Measurements from ENCODE around the gene FBXL19. TPM values are rescaled to one million over a fixed set of nuclear protein-coding genes. Genes with fewer than 3 reads are reported as not detected.

Gene FBXL19
- total and polyA plus RNA-seq, 2 of the 8 experiments (the other 6 are each of a cell fraction or from before 2014, with no cell fraction given), result 47.2 to 72.2 TPM

DNA sequence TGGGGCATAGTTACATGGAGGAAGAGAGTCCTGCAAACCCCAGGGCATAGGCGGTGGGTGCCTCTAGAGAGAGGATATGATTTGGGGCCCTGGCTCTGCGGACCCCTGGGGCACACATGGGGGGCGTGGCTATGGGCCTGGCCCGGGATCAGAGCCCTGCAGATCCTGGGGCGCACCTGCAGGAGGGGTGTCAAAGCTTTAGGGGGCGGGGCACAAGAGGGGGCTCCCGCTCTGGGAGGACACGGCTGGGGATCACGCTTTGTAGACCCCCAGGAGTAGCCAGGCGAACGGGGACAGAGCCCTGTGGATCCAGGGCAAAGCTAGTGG is 30.0 kb upstream of the FBXL19 start:
- CTCF ChIA-PET (ENCODE audit: partially characterized antibody), result interaction anchor here (0.8 to 3.2 kb wide), 7 partner anchors 8 to 115 kb away, joined by 3 to 16 read pairs (median 3); no protein-coding TSS in a partner anchor
- POLR2A ChIA-PET (ENCODE audit: partially characterized antibody), result interaction anchor here (0.8 to 3.9 kb wide), 12 partner anchors 9 to 117 kb away, joined by 3 to 25 read pairs (median 3); no protein-coding TSS in a partner anchor

More for the DNA sequence above, 30.0 kb upstream of the FBXL19 start:
- Histone ChIP-seq H3K23ac (ENCODE audit: insufficient read length) (no peak overlapping the region), H3K4ac (replicated peaks; ENCODE audit: insufficient read length, low read depth, low read length) (no peak overlapping the region), H3K9ac (replicated peaks in 1 of 4; ENCODE audit: extremely low read depth in 1 of 4, low read depth in 3 of 4, low read length in 3 of 4) (peak overlapping the region in 3 of 4 experiments; percentile 36 to 67 (median 46); a peak in 5 of 7 replicates), H4K5ac (ENCODE audit: insufficient read length, low read depth, low read length) (no peak overlapping the region), H4K91ac (replicated peaks; ENCODE audit: insufficient read length, low read length) (no peak overlapping the region), H2BK12ac (ENCODE audit: low read depth, low read length) (no peak overlapping the region), H3K23me2 (ENCODE audit: low read depth, low read length) (peaks cover 15% of the 10 kb centered on the region), H3K36me3 (ENCODE audit: control insufficient read depth in 2 of 4, insufficient read depth in 4 of 4, low read length in 3 of 4) (peaks cover 0 to 5% (median 0%) of the 10 kb centered on the region in 4 experiments; a peak in 2 of 8 replicates), H2AK5ac (ENCODE audit: low read depth, low read length) (no peak overlapping the region), H2BK120ac (replicated peaks; ENCODE audit: low read depth, low read length) (no peak overlapping the region), H3K79me1 (ENCODE audit: low read depth, low read length) (peaks cover 4% of the 10 kb centered on the region; the same call in 1 of the 2 replicates), H3K9me3 (ENCODE audit: insufficient read depth in 2 of 2, low read depth in 1 of 2, low read length in 1 of 2) (no peaks in the 10 kb centered on the region), H3K79me2 (ENCODE audit: control insufficient read depth in 1 of 2, insufficient read depth in 2 of 2, low read length in 2 of 2) (no peaks in the 10 kb centered on the region), H3K4me2 (ENCODE audit: insufficient read depth in 1 of 2, low read depth in 2 of 2, low read length in 2 of 2) (peak overlapping the region; percentile 49 to 100), H3K14ac (ENCODE audit: insufficient read length) (no peak overlapping the region), H2AFZ (ENCODE audit: low read length) (peak overlapping the region; percentile 55; the same call in 1 of the 2 replicates), H2BK15ac (ENCODE audit: low read length) (no peak overlapping the region), H3K27me3 (replicated peaks in 1 of 4; ENCODE audit: control insufficient read depth in 3 of 4, extremely low read depth in 1 of 4, insufficient read depth in 3 of 4, low read length in 3 of 4) (peaks cover 0 to 13% (median 7%) of the 10 kb centered on the region in 4 experiments; a peak in 5 of 7 replicates), H4K8ac (ENCODE audit: extremely low read depth, insufficient read depth, low read length) (peak overlapping the region; percentile 85; the same call in 1 of the 2 replicates), H2BK5ac (ENCODE audit: low read depth, low read length) (0 out of 2 replicates have a peak overlapping the region, but pooled peaks have one; percentile 60), H3K27ac (ENCODE audit: low read depth, low read length) (no peak overlapping the region; the same call in 1 of the 2 replicates), H3K18ac (ENCODE audit: extremely low read depth, low read length) (peak overlapping the region; percentile 60; the same call in 1 of the 2 replicates), H3K4me3 (ENCODE audit: extremely low read depth in 1 of 4, insufficient read depth in 2 of 4, low read depth in 3 of 4, low read length in 4 of 4) (peak overlapping the region; percentile 60 to 73 (median 67)), H3K56ac (replicated peaks; ENCODE audit: insufficient read length, low read depth, low read length) (no peak overlapping the region), H2BK20ac (ENCODE audit: low read length) (no peak overlapping the region), H4K20me1 (replicated peaks in 1 of 2; ENCODE audit: control insufficient read depth in 1 of 2, insufficient read depth in 2 of 2, low read length in 2 of 2) (peaks cover 0 to 4% of the 10 kb centered on the region in 2 experiments), H3K4me1 (replicated peaks in 1 of 4; ENCODE audit: control insufficient read depth in 3 of 4, insufficient read depth in 4 of 4, low read length in 3 of 4) (peaks cover 4 to 13% (median 12%) of the 10 kb centered on the region in 4 experiments)
- WGBS, 2 experiments (ENCODE audit: extremely low coverage in 1 of 2, insufficient coverage in 1 of 2, insufficient read length in 1 of 2, insufficient replicate concordance in 2 of 2, low coverage in 1 of 2, low lambda C conversion rate in 2 of 2, missing lambda C conversion rate in 1 of 2), result 10% methylated on average over 5 of the region's 11 CpGs; no CpG with 5 or more reads in 1 of the 2 experiments
- FAIRE-seq (no peak), DNase-seq (ENCODE audit: low read depth in 1 of 2, low spot score in 2 of 2) (peak in 1 of 2 experiments; percentile 68)
- no peak for TF ChIP-seq RAD21 (IDR thresholded peaks at IDR 0.05 in 1 of 2, conservative IDR thresholded peaks at IDR 0.05 in 1 of 2; ENCODE audit: low read depth in 2 of 2, low read length in 2 of 2)
- no peak for TF ChIP-seq TCF12 (IDR thresholded peaks at IDR 0.05; ENCODE audit: low read depth, low read length)
- TF ChIP-seq SP1 (IDR thresholded peaks at IDR 0.05; ENCODE audit: low read depth, low read length), result no peak
- TF ChIP-seq POLR2A (IDR thresholded peaks at IDR 0.05; ENCODE audit: control extremely low read depth in 1 of 2, low read depth in 2 of 2, low read length in 2 of 2), result no peak
- TF ChIP-seq MAFK (IDR thresholded peaks at IDR 0.05; ENCODE audit: low read depth, low read length), result no peak
- no peak for TF ChIP-seq SIX5 (IDR thresholded peaks at IDR 0.05; ENCODE audit: low read depth, low read length)
- TF ChIP-seq NRF1 (IDR thresholded peaks at IDR 0.05; ENCODE audit: low read depth, low read length), result no peak
